ENCODE data around the gene TNS1. TPM values are rescaled to one million over a fixed set of nuclear protein-coding genes. Genes with fewer than 3 reads are reported as not detected.

TNS1 gene
- total and polyA plus RNA-seq, 2 experiments from 2014 or later: 81.6 to 99.3 TPM

DNA sequence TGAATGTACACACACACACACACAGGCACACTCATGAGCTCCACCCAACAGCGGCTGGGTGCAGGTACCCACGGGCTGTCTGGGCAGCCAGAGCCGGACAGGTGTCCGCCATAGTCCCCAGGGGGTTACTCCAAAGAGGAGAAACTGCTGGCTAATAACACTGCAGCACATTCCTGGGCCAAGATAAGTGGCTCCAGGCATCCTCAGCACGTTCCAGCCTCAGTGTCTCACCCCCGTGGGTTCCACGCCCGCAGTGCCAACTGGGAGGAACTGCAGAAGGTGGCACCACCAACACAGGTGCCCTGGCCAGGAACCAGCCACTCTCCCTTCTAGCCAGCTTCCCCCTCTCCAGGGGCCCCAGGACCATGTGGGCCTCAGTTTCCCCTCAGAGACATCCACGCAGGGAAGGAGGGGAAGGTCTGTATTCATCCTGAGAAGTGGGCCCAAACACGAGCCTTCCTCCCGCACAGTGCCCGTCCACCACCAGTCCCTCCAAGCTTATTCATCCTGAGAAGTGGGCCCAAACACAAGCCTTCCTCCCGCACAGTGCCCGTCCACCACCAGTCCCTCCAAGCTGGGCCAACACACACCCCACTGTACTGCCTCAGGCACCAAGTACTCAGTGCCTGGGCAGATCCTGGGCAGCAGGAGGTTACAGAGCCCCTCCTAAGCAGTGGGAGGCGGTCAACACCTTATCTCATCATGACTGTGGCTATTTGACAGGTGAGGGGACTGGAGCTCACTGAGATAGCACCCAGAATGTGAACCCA, 47.6 kb downstream of the TNS1 start:
- Histone ChIP-seq H3K27ac (no peak overlapping the region), H2AFZ (no peak overlapping the region), H3K9ac (no peak overlapping the region), H3K4me2 (ENCODE audit: unreplicated experiment) (no peak overlapping the region), H3K9me2 (ENCODE audit: insufficient read depth) (no peaks in the 10 kb centered on the region), H3K36me3 (ENCODE audit: low read depth) (peaks cover 4% of the 10 kb centered on the region; the same call in 1 of the 2 replicates), H3K79me2 (ENCODE audit: insufficient read depth) (peaks cover 100% of the 10 kb centered on the region), H3K4me3 (no peak overlapping the region), H3F3A (ENCODE audit: insufficient read depth) (no peaks in the 10 kb centered on the region), H3K9me3 (ENCODE audit: low read depth) (no peaks in the 10 kb centered on the region), H3K27me3 (replicated peaks; ENCODE audit: insufficient read depth) (no peaks in the 10 kb centered on the region), H4K20me1 (ENCODE audit: insufficient read depth) (peaks cover 3% of the 10 kb centered on the region; the same call in 1 of the 2 replicates), H3K4me1 (ENCODE audit: insufficient read depth) (peaks cover 14% of the 10 kb centered on the region)
- 87 to 93% methylated on average over 13 to 15 of the region's 15 CpGs for WGBS, 2 experiments (ENCODE audit: low coverage in 1 of 2, low lambda C conversion rate in 2 of 2, missing lambda C conversion rate in 2 of 2)
- TF ChIP-seq EZH2 (IDR thresholded peaks at IDR 0.05; ENCODE audit: insufficient read depth, poor library complexity, severe bottlenecking): no peak
- no peak for TF ChIP-seq EZH2phosphoT487 (IDR thresholded peaks at IDR 0.05; ENCODE audit: insufficient read depth, low read depth)
- in situ Hi-C loops (cut with MboI): no loop called here
- DNase-seq: no peak

DNA sequence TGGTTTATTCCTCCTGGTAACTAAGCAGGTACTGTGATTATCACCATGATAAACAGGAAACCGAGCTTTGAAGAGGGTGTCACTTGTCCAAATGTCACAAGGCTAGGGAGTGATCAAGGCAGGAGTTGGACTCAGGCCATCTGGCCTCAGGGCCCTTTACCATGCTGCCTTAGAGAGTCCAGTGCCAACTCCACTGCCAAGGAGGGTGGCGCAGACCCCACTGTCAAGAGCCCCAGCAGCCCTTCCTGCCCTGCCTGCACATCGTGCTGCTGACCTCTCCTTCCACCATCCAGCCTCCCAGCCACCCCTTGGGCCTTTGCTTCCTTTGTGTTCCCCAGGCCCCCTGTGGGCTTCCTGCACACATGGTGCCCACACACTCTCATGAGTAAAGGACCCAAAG, 48.3 kb downstream of the TNS1 start:
- Histone ChIP-seq H3K27me3 (replicated peaks; ENCODE audit: insufficient read depth) (no peaks in the 10 kb centered on the region), H3K4me2 (ENCODE audit: unreplicated experiment) (no peak overlapping the region), H3K27ac (no peak overlapping the region), H3K79me2 (ENCODE audit: insufficient read depth) (peaks cover 100% of the 10 kb centered on the region), H4K20me1 (ENCODE audit: insufficient read depth) (peaks cover 3% of the 10 kb centered on the region; the same call in 1 of the 2 replicates), H2AFZ (no peak overlapping the region), H3K4me3 (no peak overlapping the region), H3F3A (ENCODE audit: insufficient read depth) (no peaks in the 10 kb centered on the region), H3K9ac (no peak overlapping the region), H3K9me3 (ENCODE audit: low read depth) (no peaks in the 10 kb centered on the region), H3K9me2 (ENCODE audit: insufficient read depth) (no peaks in the 10 kb centered on the region), H3K36me3 (ENCODE audit: low read depth) (peaks cover 4% of the 10 kb centered on the region; the same call in 1 of the 2 replicates), H3K4me1 (ENCODE audit: insufficient read depth) (peaks cover 20% of the 10 kb centered on the region)
- TF ChIP-seq EZH2phosphoT487 (IDR thresholded peaks at IDR 0.05; ENCODE audit: insufficient read depth, low read depth): no peak
- TF ChIP-seq EZH2 (IDR thresholded peaks at IDR 0.05; ENCODE audit: insufficient read depth, poor library complexity, severe bottlenecking): no peak
- in situ Hi-C loops (cut with MboI): no loop called here
- DNase-seq: no peak
- 55 to 68% methylated on average over 3 of the region's 3 CpGs for WGBS, 2 experiments (ENCODE audit: low coverage in 1 of 2, low lambda C conversion rate in 2 of 2, missing lambda C conversion rate in 2 of 2)

DNA sequence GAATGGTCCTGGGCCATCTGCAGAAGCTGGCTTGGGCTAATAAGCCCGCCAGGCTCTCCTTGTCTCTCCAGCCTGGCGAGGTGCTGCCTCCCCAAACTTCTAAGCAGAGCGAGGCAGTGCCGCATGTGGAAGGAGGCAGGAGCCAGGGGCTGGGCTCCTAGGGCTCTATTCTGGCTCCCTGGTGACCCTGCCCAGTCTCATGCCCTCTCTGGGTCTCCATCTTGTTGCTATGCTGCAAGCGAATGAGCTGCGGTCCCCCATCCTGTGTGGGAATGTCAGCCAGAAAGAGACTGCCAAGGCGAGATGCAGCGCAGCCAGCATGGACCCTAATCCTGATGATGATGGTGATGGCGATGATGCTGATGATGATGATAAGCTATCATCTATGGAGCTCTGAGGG, 48.7 kb downstream of the TNS1 start:
- Histone ChIP-seq H3K27ac (no peak overlapping the region), H3K4me3 (no peak overlapping the region), H3K9me3 (ENCODE audit: low read depth) (no peaks in the 10 kb centered on the region), H2AFZ (no peak overlapping the region), H3K9me2 (ENCODE audit: insufficient read depth) (no peaks in the 10 kb centered on the region), H3K79me2 (ENCODE audit: insufficient read depth) (peaks cover 100% of the 10 kb centered on the region), H3K9ac (no peak overlapping the region), H3K27me3 (replicated peaks; ENCODE audit: insufficient read depth) (no peaks in the 10 kb centered on the region), H3K4me2 (ENCODE audit: unreplicated experiment) (no peak overlapping the region), H3K36me3 (ENCODE audit: low read depth) (peaks cover 4% of the 10 kb centered on the region; the same call in 1 of the 2 replicates), H4K20me1 (ENCODE audit: insufficient read depth) (peaks cover 3% of the 10 kb centered on the region; the same call in 1 of the 2 replicates), H3F3A (ENCODE audit: insufficient read depth) (no peaks in the 10 kb centered on the region), H3K4me1 (ENCODE audit: insufficient read depth) (peaks cover 24% of the 10 kb centered on the region)
- no peak for TF ChIP-seq EZH2phosphoT487 (IDR thresholded peaks at IDR 0.05; ENCODE audit: insufficient read depth, low read depth)
- TF ChIP-seq EZH2 (IDR thresholded peaks at IDR 0.05; ENCODE audit: insufficient read depth, poor library complexity, severe bottlenecking): no peak
- in situ Hi-C loops (cut with MboI): no loop called here
- no peak for DNase-seq
- 93 to 96% methylated on average over 9 of the region's 9 CpGs for WGBS, 2 experiments (ENCODE audit: low coverage in 1 of 2, low lambda C conversion rate in 2 of 2, missing lambda C conversion rate in 2 of 2)

DNA sequence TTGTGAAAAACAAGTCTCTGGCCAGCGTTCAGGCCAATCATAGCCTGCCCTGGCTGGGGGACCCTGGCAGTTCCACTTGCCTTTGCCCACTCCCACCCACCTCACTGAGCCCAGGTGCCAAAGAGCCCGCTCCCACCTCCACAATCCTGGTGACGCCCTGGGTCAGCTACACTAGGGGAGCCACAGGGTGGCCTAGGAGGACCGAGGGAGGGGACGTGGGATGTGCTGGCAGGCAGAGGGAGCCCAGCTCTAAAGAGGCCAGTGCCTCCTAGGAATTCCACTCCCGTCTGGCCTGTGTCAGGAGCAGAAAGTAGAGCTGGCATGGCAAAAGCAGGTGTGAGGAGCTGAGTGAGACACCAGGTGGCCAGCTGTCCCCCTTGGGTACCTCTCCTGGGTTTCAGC, 49.3 kb downstream of the TNS1 start:
- Histone ChIP-seq H3K79me2 (ENCODE audit: insufficient read depth) (peaks cover 100% of the 10 kb centered on the region), H3K9me3 (ENCODE audit: low read depth) (no peaks in the 10 kb centered on the region), H4K20me1 (ENCODE audit: insufficient read depth) (peaks cover 3% of the 10 kb centered on the region; the same call in 1 of the 2 replicates), H3K27ac (no peak overlapping the region), H3F3A (ENCODE audit: insufficient read depth) (no peaks in the 10 kb centered on the region), H3K36me3 (ENCODE audit: low read depth) (peaks cover 4% of the 10 kb centered on the region; the same call in 1 of the 2 replicates), H3K27me3 (replicated peaks; ENCODE audit: insufficient read depth) (no peaks in the 10 kb centered on the region), H3K9me2 (ENCODE audit: insufficient read depth) (no peaks in the 10 kb centered on the region), H3K9ac (no peak overlapping the region), H2AFZ (no peak overlapping the region), H3K4me1 (ENCODE audit: insufficient read depth) (peaks cover 24% of the 10 kb centered on the region), H3K4me3 (no peak overlapping the region), H3K4me2 (ENCODE audit: unreplicated experiment) (no peak overlapping the region)
- TF ChIP-seq EZH2 (IDR thresholded peaks at IDR 0.05; ENCODE audit: insufficient read depth, poor library complexity, severe bottlenecking) (no peak), EZH2phosphoT487 (IDR thresholded peaks at IDR 0.05; ENCODE audit: insufficient read depth, low read depth) (no peak)
- in situ Hi-C loops (cut with MboI): no loop called here
- no peak for DNase-seq
- 65 to 66% methylated on average over 6 of the region's 6 CpGs for WGBS, 2 experiments (ENCODE audit: low coverage in 1 of 2, low lambda C conversion rate in 2 of 2, missing lambda C conversion rate in 2 of 2)

Measured in GM23248 (cell line).